ENCODE results near the gene HSPBAP1. TPM values are rescaled to one million over a fixed set of nuclear protein-coding genes. Genes with fewer than 3 reads are reported as not detected.

Gene HSPBAP1
- total RNA-seq, 1 experiment from 2014 or later, result 9.8 TPM

DNA sequence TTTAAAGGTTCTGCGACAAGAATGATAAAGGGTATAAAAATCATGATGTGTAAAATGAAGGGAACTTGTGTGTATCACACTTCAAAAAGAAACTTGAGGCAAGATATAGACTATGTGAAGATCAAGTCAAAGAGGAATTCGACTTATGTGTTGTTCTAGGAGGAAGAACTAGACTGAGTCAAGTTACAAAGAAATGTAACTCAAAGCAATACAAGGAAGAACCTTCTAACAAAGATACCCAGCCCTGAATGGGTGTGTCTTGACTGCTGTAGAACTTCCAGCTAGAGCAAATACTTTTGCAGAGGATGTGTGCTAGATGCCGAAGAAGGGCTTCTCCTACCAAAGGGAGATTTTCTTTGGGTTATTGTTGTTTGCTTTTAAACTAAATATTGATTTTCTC is 3.7 kb upstream of the HSPBAP1 start:
- Histone ChIP-seq H3T11ph (ENCODE audit: low read length) (no peak overlapping the region), H3K4me2 (ENCODE audit: insufficient read depth, insufficient read length, low read length) (no peak overlapping the region), H3K56ac (ENCODE audit: insufficient read length, low read depth, low read length) (no peak overlapping the region), H3K18ac (ENCODE audit: insufficient read length, low read depth, low read length) (no peak overlapping the region), H4K20me1 (ENCODE audit: control insufficient read depth, insufficient read depth, insufficient read length) (no peaks in the 10 kb centered on the region), H3K79me2 (ENCODE audit: insufficient read depth, low read length) (peaks cover 2% of the 10 kb centered on the region; the same call in 1 of the 2 replicates), H2BK15ac (ENCODE audit: low read depth, low read length) (no peak overlapping the region), H2BK120ac (ENCODE audit: low read depth, low read length, poor library complexity, severe bottlenecking) (no peak overlapping the region), H4K8ac (replicated peaks; ENCODE audit: insufficient read length, low read depth, low read length) (no peak overlapping the region), H3K9ac (ENCODE audit: extremely low read depth, insufficient read length, low read length) (no peak overlapping the region), H2BK5ac (ENCODE audit: insufficient read length, low read length) (no peak overlapping the region), H2BK12ac (ENCODE audit: insufficient read length, low read depth, low read length) (no peak overlapping the region), H2BK20ac (ENCODE audit: low read depth, low read length, poor library complexity, severe bottlenecking) (no peak overlapping the region), H3K23ac (ENCODE audit: insufficient read length, low read depth, low read length) (no peak overlapping the region), H3K9me3 (ENCODE audit: control insufficient read depth, low read depth, low read length) (no peaks in the 10 kb centered on the region), H3K79me1 (ENCODE audit: insufficient read depth, low read depth, low read length, poor library complexity, severe bottlenecking) (no peaks in the 10 kb centered on the region), H3K27ac (ENCODE audit: insufficient read length, low read depth, low read length) (no peak overlapping the region), H4K91ac (ENCODE audit: insufficient read length, low read depth, low read length) (no peak overlapping the region), H3K14ac (ENCODE audit: insufficient read depth, low read length) (no peak overlapping the region), H3K27me3 (ENCODE audit: insufficient read depth, low read length) (peaks cover 4% of the 10 kb centered on the region; the same call in 1 of the 2 replicates), H3K4ac (ENCODE audit: low read depth, low read length) (no peak overlapping the region), H3K4me1 (ENCODE audit: insufficient read depth, low read length) (no peaks in the 10 kb centered on the region), H2AFZ (ENCODE audit: low read length) (no peak overlapping the region), H2AK5ac (ENCODE audit: insufficient read length, low read length) (no peak overlapping the region), H3K23me2 (ENCODE audit: insufficient read length, low read depth, low read length, poor library complexity, severe bottlenecking) (peaks cover 6% of the 10 kb centered on the region), H4K5ac (ENCODE audit: insufficient read length, low read depth, low read length) (no peak overlapping the region)
- TF ChIP-seq, protein P1, sequence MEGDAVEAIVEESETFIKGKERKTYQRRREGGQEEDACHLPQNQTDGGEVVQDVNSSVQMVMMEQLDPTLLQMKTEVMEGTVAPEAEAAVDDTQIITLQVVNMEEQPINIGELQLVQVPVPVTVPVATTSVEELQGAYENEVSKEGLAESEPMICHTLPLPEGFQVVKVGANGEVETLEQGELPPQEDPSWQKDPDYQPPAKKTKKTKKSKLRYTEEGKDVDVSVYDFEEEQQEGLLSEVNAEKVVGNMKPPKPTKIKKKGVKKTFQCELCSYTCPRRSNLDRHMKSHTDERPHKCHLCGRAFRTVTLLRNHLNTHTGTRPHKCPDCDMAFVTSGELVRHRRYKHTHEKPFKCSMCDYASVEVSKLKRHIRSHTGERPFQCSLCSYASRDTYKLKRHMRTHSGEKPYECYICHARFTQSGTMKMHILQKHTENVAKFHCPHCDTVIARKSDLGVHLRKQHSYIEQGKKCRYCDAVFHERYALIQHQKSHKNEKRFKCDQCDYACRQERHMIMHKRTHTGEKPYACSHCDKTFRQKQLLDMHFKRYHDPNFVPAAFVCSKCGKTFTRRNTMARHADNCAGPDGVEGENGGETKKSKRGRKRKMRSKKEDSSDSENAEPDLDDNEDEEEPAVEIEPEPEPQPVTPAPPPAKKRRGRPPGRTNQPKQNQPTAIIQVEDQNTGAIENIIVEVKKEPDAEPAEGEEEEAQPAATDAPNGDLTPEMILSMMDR (conservative IDR thresholded peaks at IDR 0.05), result no peak
- Mint-ChIP-seq H3K27ac (no peak overlapping the region), H3K36me3 (ENCODE audit: insufficient read depth in 1 of 3, low read depth in 3 of 3) (no peaks in the 10 kb centered on the region), H3K9me3 (no peaks in the 10 kb centered on the region), H3K4me1 (peaks cover 20 to 22% of the 10 kb centered on the region in 2 experiments), H3K27me3 (ENCODE audit: low read depth) (peaks cover 15% of the 10 kb centered on the region), H3K4me3 (no peak overlapping the region)
- no peak for DNase-seq
- no CpG with 5 or more reads among the region's 3 CpGs for WGBS (ENCODE audit: extremely low coverage, insufficient read length, low lambda C conversion rate)

Data from H9 (cell line).